NOMO-1 treated with DMSO at 0.1 percent for 48 hours (cell line): ENCODE data around the gene DACT2.
"Not testable (repeated sequence)": the region's sequence is repeated elsewhere in the genome, so short reads cannot be mapped to it uniquely, and the experiment has no call there.

Experiments used
- DNase-seq: peaks from one replicate; lab custom pipeline; 2025; ENCODE audit not compliant: unreplicated experiment; lab: John Stamatoyannopoulos, UW

The DACT2 gene

GRCh38 chr6:168304752-168305015, 14.9 kb downstream of the DACT2 start:
- DNase-seq: no peak

GRCh38 chr6:168303982-168304751, 15.4 kb downstream of the DACT2 start:
- DNase-seq: no peak

- DNase-seq: no peak
These were observed 17.0 kb downstream of the DACT2 start for GRCh38 chr6:168302534-168302933.

GRCh38 chr6:168301648-168302398, 17.8 kb downstream of the DACT2 start:
- DNase-seq: no peak

GRCh38 chr6:168300975-168301647, 18.5 kb downstream of the DACT2 start:
- DNase-seq: no peak

GRCh38 chr6:168299541-168300511, 19.8 kb downstream of the DACT2 start:
- no peak for DNase-seq

- DNase-seq: no peak
These were observed 21.9 kb downstream of the DACT2 start for GRCh38 chr6:168297643-168298042.

- DNase-seq: no peak
These were observed 24.7 kb downstream of the DACT2 start for GRCh38 chr6:168294901-168295300.

- no peak for DNase-seq
These were observed 25.7 kb downstream of the DACT2 start for GRCh38 chr6:168293636-168294530.

- no peak for DNase-seq
These were observed 26.8 kb downstream of the DACT2 start for GRCh38 chr6:168292826-168293225.

GRCh38 chr6:168291450-168291849, 28.1 kb downstream of the DACT2 start:
- no peak for DNase-seq

- no peak for DNase-seq
These were observed 29.5 kb downstream of the DACT2 start for GRCh38 chr6:168290095-168290494.

GRCh38 chr6:168289571-168289962, 30.0 kb downstream of the DACT2 start:
- no peak for DNase-seq

GRCh38 chr6:168288781-168289570, 30.6 kb downstream of the DACT2 start:
- no peak for DNase-seq

- not testable (repeated sequence) for DNase-seq
These were observed 32.1 kb downstream of the DACT2 start for GRCh38 chr6:168287460-168287859.

GRCh38 chr6:168286771-168287446, 32.7 kb downstream of the DACT2 start:
- DNase-seq: not testable (repeated sequence)

GRCh38 chr6:168286116-168286515, 33.5 kb downstream of the DACT2 start:
- no peak for DNase-seq

- DNase-seq: no peak
These were observed 34.1 kb downstream of the DACT2 start for GRCh38 chr6:168285456-168285855.

- DNase-seq: no peak
These were observed 35.4 kb downstream of the DACT2 start for GRCh38 chr6:168284187-168284586.
